ENCODE measurements around the gene RPP30.

- TF ChIP-seq TAF1 (IDR thresholded peaks at IDR 0.05; ENCODE audit: low read depth, low read length): no peak
- TF ChIP-seq POLR2AphosphoS5 (IDR thresholded peaks at IDR 0.05; ENCODE audit: low read depth, low read length): no peak
Observed at GRCh38 chr10:90837486-90837885, 34.3 kb upstream of the RPP30 start.
